GM19455 (cell line): Measurements from ENCODE around the gene INCA1.
A peak's percentile ranks its signal among the peaks of the same experiment; 100 is the strongest.

Experiments used
- ATAC-seq: cut with Tn5 transposase; IDR thresholded peaks from one replicate; pipeline ENCODE4 v1.9.1; 2021; ENCODE audit not compliant: unreplicated experiment

Gene INCA1

GRCh38 chr17:4949321-4950074 lies 47.8 kb downstream of the INCA1 start:
- ATAC-seq: peak; percentile 32

DNA sequence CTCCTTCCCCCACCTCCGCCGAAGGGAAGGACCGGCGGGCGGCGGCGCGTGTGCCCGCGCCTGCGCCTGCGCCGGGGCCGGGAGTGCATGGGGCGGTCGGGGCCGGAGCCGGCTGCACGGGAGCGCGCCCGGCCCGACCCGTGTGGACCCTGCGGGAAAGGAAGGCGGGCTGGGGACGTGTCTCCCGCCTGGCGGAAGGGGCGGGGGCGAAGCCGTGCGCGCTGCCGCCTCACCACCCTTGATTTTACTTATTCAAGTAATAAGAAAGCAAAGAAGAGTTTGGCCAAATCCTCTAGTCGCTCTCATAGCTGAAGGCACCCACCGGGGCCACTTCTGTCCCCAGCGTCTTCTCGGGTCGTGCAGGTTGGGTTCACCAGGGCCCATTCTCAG lies 48.4 kb downstream of the INCA1 start:
- ATAC-seq: peak; percentile 27

DNA sequence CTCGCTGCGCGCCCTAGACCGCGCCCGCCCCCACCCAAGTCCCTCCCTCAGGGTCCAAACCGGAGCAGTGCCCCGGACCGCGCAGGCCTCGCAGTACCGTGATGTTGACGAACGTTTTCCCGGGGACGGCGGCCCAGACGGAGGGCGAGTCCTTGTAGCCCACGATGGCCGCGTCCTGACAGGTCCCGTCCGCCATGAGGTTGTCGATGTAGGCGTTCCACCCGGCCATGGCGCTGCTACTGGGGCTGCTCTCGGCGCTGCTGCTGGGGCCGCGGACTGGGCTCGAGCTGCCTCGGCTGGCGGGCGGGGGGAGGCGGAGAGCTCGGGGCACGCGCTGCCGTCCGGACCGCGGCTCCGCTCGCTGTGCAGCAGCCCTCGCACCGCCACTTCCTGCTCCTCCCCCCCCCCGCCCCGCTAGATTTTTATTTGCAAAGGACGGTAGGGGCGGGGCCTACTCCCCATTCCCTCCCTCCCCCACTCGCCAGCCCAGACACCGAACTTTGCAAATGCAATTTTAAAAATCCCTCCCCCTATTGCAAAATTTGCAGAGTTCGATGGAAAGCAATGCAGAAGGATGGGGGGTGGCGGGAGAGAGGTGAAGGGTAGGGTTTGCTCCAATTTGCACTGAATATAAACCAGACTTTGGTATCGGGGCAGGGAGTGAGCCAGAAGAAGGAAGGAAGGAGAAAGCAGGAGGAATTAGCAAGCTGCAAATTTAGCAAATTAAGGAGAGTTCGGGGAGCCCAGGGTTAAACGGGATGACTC lies 49.0 kb downstream of the INCA1 start, which contains the start of gene PFN1:
TSS of gene PFN1 (minus strand) at position 365 of the 765 bp plus-strand sequence. CDS start at position 229, 136 bp downstream.
- peak; percentile 18 for ATAC-seq

DNA sequence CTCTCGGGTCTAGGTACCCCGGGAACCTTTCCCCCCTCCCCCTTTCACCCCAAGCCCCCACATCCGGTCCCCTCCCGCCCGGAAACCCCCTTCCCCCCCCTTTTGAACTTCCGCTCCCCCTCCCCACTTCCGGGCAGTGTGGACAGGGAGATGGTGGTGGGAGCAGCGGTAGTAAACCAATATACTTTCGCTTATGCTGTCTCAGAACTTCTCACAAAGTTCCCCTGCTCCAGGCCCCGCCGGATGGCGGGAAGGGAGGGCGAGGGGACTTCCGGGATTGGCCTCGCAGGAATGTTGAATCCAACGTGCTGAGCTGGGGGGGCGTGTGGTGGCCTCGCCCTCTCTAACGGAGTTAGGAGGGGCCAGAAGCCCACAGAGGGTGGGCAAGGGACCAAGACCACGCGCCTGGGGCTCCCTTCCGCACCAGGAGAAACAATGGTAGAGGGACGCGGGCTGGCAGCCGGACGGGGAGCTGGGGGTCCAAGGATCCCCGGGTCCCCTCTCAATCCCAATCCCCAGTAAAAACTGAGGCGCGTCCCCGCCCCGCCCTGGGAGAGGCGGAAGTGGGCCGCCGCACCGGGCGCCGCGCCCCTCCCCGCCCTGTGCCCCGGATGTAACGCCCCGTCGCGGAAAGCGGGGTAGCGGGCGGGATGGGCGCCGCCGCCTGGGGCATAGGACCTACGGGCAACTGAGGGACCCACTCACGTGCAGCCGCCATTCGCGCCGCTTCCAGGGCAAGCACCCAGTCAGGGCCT lies 49.7 kb downstream of the INCA1 start:
- peak; percentile 9 for ATAC-seq

DNA sequence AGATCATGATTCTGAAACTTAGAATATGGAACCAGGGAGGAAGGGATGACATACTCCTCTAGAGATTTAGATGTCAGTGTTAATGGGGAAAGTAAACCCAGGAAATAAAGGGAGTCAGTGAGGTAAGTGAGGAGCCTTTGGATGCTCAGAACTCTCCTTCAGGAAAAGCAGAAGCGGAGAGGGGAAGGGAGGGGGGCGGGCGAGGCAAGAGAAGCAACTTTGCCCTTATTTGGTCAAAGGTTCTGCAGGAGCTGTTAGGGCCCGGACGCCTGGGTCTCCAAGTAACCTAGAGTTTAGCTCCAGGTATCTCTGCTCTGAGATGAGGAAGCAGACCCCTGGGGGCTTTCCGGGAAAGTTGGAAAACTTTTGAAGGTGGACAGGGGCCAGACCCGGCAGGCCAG lies 50.3 kb downstream of the INCA1 start:
- no peak for ATAC-seq

GRCh38 chr17:4946312-4946976 lies 50.9 kb downstream of the INCA1 start:
- no peak for ATAC-seq

DNA sequence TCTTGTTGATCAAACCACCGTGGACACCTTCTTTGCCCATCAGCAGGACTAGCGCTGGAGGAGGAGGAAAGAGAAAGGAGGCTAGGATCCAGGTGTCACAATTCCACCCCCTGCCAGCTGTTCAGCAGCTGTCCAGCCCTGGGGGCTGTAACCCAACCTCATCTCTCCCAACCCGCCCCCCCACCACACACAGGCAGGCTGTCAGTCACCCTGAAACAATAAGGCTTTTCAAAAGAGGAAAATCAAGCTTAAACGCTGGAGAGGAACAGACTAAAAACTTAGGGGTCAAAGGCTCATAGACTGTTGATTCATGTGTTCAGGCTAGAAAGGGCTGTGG lies 51.4 kb downstream of the INCA1 start:
- no peak for ATAC-seq

- no peak for ATAC-seq
These were observed 52.0 kb downstream of the INCA1 start for GRCh38 chr17:4945176-4945943.

GRCh38 chr17:4944554-4945175 lies 52.7 kb downstream of the INCA1 start:
- no peak for ATAC-seq

GRCh38 chr17:4944163-4944553 lies 53.2 kb downstream of the INCA1 start:
- ATAC-seq: no peak

GRCh38 chr17:4942760-4943508 lies 54.4 kb downstream of the INCA1 start:
- ATAC-seq: no peak

DNA sequence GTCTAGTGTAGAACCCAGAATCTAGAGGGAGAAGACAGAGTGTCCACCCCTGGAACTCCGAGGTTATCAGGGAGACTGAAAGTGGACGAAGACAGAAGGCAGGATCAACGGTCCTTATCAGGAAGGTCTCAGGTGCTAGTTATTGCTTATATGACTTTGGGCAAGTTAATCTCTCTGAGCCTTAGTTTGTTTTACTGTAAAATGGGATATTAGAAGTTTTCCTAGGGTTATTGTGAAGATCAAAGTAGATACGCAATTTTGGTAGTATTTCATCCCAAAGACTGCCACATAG lies 56.1 kb downstream of the INCA1 start:
- ATAC-seq: no peak

DNA sequence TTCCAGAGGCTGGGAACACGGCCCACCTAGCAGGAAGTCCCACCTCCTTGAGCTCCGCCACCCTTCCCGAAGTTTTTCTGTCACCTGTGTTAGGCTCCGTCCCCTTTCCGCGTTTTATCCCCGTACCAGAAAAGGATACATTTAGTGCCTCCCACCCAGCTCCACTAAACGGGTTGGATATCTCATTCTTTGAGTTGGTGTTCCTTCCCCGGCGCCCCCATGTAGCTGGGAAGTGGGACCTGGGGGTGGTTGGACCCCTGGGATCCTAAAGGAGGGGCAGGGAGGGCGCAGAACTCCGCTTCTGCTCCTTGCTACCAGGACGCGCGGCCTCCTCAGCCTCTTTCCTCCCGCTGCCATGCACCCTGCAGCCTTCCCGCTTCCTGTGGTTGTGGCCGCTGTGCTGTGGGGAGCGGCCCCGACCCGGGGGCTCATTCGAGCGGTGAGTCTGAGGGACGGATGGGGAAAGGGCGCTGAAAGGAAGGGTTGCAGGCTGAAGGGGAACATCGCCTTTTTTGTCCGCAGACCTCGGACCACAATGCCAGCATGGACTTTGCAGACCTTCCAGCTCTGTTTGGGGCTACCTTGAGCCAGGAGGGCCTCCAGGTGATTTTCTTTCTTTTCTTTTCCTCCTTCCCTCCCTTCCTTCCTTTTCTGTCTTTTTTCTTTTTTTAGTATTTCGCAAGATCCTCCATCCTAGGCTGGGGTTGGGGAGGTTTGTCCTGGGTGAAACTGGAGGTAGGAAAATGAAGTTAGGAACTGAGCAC lies 56.6 kb downstream of the INCA1 start:
- ATAC-seq: no peak

- peak; percentile 65 for ATAC-seq
These were observed 57.3 kb downstream of the INCA1 start, which contains the start of the genes RNF167 and SLC25A11 for GRCh38 chr17:4939796-4940554. TSS of gene RNF167 (plus strand) at chr17:4940268. CDS start at chr17:4940910, 642 bp downstream. TSS of gene SLC25A11 (minus strand) at chr17:4940046. CDS start at chr17:4939910, 136 bp downstream.

GRCh38 chr17:4939546-4939795 lies 57.9 kb downstream of the INCA1 start:
- ATAC-seq: peak; percentile 32

DNA sequence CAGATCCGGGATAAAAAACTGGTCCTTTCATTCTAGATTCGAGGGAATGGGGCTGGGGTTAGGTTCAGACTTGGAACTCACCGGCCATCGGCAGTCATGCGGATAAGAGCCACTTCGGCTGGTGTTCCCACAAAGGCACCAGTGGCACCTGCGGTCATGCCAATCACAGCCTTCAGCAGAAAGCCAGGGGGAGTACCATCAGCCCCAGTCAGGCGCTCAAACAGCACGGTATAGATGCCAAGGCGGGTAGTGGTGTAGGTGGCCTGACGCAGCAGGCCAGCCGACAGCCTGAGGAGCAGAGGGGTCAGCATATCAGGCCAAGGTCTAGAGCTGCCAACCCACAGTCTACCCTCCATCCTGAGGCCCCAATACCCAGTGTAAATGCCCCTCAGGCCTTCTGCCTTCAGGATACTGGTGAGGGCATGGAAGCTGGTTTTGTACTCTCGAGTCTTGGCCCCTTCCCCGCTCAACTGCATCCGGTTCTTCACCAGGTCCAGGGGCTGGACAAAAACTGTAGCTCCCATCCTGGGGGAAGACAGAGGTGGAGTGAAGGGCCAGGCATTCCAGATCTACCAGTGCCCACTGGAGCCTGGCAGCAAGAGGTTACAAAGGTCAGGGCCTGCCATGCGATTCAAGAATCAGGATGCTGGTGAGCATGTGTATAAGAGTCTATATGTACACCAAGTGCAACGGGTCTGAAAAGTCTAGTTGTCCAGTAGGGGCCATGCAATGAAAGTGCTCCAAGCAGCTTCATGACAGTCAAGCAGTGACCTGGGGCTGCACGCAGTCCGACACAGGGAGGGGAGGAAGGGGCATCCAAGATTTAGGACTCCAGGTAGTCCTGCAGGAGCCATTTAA lies 58.4 kb downstream of the INCA1 start:
- no peak for ATAC-seq
